COLO668 (cell line): ENCODE measurements around the gene TGFBR2.

Experiments
- DNase-seq: peaks from one replicate; lab custom pipeline; 2025; ENCODE audit not compliant: unreplicated experiment; lab: John Stamatoyannopoulos, UW

Gene TGFBR2

DNA sequence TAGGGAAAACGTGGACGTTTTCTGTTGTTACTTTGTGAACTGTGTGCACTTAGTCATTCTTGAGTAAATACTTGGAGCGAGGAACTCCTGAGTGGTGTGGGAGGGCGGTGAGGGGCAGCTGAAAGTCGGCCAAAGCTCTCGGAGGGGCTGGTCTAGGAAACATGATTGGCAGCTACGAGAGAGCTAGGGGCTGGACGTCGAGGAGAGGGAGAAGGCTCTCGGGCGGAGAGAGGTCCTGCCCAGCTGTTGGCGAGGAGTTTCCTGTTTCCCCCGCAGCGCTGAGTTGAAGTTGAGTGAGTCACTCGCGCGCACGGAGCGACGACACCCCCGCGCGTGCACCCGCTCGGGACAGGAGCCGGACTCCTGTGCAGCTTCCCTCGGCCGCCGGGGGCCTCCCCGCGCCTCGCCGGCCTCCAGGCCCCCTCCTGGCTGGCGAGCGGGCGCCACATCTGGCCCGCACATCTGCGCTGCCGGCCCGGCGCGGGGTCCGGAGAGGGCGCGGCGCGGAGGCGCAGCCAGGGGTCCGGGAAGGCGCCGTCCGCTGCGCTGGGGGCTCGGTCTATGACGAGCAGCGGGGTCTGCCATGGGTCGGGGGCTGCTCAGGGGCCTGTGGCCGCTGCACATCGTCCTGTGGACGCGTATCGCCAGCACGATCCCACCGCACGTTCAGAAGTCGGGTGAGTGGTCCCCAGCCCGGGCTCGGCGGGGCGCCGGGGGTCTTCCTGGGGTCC lies at the start of gene TGFBR2:
Gene TGFBR2 (plus strand): TSS at position 301 of the 731 bp plus-strand sequence. CDS start 283 bp downstream, at position 584.
- DNase-seq: peak; percentile 81

DNA sequence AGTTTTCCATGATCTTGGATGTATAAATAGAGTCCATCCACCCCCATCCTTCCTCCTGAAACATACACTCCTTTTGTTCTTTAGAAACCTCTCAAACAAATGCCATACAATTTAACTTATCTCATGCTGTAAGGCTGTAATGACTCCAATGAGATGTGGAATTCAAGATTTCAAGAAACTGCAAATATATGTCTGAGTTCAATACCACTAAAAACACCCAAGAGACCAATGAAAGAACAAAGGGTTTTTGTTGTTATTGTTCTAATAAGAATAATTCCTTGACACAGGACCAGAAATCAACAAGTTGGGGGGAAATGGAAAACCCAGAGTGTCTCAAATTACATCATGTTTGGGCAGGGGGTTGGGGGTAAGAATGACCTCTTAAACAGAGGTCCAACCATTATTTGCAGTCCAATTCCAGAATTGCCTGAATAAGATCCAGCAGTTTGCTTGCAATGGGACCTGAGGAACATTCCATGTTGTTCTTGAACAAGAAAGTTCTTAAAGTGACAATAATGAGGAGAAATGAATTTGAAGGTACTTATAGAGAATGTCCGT lies 48.6 kb upstream of the TGFBR2 start:
- DNase-seq: no peak

DNA sequence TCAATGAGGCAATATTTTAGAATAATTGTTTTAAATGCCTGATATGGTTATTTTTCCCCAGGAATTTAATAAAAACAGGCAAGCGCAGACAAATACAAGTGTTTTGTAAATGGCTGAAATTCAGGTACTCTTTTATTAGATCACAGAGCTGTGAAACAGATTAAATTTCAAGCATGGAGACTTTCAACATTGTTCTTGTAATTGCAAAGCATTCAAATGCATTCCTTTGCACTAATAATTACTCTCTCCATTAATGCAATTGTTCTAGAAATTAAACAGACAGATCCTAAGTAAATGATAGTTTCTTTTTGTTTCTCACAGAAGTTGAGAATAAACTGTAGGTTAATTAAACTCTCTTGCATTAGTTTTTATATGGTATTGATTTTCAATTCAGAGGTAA lies 42.4 kb upstream of the TGFBR2 start:
- DNase-seq: no peak

DNA sequence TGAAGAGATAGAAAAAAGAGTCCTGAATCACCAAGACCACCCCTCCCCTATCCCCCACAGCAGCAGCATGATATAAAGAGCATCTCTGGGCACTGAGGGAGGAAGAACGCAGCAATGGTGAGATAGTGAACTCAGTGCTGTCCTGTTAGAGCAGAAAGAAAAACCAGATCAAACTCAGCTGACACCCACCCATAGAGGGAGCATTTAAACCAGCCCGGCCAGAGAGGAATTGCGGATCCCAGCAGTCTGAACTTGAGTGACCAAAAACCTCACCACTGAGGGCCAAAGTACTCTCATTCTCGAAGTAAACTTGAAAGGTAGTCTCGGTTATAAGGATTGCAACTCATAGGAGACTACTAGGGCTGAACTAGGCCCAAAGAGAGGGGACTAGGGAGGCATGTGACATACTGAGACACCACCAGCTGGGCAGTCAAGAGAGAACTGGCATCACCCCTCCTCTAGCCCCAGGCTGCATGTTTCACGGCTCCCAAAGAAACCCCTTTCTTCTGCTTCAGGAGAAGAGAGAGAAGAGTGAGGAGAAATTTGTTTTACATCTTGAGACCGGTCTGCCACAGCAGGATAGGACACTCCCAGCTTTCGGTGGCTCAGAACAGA lies 39.2 kb upstream of the TGFBR2 start:
- DNase-seq: no peak

GRCh38 chr3:30576946-30577345 lies 29.5 kb upstream of the TGFBR2 start:
- DNase-seq: no peak

DNA sequence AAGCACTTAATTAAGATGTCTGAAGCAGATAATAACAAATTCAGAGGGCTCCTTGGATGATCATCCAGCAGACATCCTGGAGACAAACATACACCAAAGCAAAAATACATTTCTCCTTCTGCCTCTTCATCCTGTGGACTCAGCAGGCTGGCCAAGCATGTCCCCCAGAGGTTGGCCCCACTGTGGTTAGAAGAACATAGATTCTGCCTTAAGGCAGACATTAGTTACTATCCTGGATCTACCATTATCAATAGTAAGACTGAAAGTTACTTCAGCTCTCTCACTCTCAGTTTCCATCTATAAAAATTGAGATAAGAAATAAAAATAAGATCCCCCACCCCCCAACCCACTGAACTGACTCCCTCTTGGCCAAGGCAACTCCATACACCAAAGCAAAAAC lies 28.6 kb upstream of the TGFBR2 start:
- no peak for DNase-seq

GRCh38 chr3:30578479-30578878 lies 27.9 kb upstream of the TGFBR2 start:
- DNase-seq: no peak

- DNase-seq: no peak
Measured at GRCh38 chr3:30578986-30579579, 27.3 kb upstream of the TGFBR2 start.

DNA sequence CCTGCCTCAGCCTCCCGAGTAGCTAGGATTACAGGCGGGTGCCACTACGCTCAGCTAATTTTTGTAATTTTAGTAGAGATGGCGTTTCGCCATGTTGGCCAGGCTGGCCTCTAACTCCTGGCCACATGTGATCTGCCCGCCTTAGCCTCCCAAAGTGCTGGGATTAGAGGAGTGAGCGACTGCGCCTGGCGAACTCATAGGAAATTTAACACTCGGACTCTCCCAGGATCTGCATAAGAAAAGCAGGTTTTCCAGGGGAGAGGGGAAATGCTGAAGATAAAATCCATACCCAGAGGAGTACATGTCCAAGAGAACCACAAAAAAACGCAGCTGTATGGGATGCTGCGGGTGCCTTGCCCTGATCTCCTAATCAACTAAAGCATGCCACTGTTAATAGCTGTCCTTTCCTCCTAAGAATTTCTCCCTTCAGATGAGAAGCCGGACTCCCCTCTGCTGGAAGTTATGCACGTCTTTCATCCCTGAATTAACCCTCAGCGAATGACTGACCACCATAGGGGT lies 25.3 kb upstream of the TGFBR2 start:
- no peak for DNase-seq

DNA sequence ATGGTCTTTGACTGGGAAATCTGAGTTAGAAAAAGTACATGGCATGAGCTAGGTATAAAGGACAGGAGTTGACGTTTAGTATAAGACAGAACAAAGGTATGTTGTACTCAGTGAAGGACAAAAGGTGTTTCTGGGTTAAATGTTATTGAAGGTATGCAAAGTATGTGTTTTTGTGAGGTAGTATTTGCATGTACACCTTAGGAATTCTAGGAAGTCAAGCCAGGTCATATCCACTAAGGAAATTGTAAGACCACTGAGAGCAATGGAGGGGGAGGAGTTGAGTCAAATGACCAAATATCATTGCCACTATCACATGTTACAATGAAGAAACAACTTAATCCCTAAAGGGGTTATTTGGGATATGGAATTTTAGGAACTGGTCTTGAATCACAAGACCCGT lies 24.4 kb upstream of the TGFBR2 start:
- DNase-seq: no peak

DNA sequence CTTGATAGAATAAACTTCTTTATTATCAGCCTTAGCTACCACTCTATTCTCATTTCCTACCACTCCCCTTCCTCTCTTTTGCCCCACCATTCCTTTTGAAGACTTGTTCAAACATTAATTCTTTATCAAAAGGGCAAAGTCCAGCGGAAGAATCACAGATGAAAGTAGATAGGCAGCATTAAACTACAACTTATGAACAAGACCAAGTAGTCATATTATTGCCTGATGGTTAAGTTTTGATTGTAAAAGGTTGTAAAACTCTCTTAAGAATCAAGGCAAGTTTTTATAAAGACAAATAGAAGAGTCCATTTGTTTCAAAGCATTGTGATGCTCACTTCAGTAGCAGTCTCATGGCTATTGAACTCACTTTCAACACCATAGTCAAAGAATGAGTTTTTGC lies 22.4 kb upstream of the TGFBR2 start:
- no peak for DNase-seq

DNA sequence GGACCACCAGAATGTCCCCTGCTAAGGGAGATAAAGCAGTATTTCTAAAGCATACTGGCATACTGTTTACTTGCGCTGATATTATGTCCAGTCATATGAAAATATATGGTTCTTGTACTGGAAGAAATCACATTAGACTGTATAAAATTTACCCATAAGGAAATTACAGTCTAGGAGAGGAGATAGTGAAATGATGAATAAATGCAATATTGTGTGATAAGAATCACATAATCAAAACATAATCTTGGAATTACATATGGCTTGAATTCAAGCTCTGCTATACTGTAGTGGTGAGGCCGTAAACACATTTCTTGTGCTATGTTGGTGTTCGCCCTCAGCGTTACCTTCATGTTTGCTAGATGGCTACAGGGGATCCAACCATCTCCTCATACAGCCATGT lies 20.7 kb upstream of the TGFBR2 start:
- DNase-seq: no peak

DNA sequence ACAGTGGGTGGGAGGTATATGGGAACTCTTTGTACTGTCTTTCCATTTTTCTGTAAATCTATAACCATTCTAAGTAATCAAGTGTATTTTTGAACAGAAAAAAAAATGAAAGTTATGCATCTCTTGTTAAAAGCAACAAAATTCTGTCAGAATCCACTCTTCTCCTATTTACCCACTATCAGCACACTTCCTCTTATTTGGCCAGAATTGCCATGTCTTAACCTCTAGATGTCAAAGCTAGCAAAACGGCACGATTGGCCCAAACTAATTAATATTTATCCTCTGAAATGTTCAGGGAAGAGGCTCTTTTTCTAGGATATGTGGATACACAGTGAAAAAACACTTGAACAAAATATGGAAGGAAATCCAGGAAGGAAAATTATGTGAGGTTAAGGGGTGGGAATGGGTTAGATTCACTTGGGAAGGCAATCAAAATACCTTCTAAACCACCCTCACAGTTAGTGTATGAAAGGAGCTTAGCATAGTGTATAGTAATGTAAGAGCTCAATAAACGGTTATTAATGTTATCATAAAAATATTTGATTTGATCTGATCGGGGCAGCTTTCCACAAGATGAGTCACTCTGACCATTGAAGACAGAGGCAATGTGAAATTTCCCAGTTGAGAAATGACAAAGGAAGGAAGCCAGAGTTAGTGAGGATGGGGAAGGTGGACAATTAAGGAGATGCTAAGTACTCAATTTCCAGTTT lies 20.1 kb upstream of the TGFBR2 start:
- no peak for DNase-seq

DNA sequence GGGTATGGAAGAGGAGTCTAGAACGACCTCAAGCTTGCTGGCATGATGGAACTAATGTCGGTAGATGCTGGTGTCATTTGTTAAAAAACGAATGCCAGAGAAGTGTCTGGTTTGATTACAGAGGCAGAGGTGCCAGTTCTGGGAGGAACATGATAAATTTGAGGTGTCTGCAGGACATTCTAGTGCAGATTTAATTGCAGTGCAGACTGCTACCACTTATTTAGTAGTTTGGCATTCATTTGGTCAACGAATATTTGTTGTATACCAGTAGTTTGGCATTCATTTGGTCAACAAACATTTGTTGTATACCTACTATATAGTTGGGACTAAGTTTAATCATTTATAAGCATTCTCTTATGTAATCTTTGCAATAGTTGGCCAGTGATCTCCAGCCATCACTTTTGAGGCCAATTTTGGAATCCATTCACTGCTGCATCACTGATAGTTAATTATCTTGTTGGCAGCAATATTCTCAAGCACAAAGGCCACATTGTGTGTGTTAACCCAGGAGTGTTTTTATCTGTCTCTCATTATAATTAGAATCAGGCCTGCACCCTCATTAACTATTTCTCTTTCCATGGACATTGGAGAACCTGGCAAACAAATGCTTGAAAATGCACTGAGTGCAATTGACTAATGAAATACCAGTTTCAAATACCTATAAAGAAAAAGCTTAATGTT lies 19.5 kb upstream of the TGFBR2 start:
- no peak for DNase-seq

DNA sequence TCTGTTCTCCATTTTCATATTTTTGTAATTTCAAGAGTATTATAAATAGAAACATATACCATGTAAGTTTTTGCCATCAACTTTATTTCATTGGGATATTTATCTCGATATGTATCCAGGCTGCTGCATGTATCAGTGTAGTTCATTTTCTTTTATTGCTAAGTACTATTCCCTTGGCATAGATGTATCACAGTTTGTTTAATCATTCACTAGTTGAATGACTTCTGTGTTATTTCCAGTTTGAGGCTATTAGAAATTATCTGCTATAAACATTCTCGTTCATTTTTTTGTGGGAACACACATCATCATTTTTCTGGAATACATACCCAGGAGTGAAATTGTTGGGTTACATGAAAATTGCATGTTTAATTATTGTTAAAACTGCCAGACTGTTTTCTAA lies 18.5 kb upstream of the TGFBR2 start:
- no peak for DNase-seq

- DNase-seq: peak; percentile 3
Measured at GRCh38 chr3:30596152-30596551, 10.2 kb upstream of the TGFBR2 start.

DNA sequence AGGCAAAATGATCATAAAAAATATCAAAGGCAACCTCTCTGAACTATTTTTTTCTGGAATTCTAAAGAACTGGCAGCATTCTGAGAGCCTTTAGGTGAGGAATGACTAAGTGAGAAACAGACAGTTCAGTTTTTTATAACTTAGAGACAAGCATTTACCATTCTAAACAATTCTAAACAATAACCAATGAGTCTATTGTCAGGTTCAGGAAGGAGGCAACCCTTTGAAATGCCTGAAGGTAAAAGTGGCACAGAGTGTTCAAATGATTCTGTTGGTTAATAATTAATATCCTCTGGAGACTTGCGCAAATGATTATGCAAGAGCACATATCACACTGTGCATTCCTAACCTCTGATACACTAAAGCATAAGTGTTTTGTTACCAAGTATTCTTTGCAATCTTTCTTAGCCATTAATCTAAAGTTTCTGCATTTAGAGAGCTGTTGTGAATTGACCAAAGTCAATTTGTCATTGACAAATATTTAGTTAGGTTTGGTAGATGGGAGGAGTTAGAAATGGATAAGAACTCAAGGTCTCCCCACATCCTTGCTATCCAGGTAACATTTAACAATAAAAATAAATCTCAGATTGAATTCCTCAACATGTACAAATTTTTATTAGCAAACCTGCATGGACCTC lies 9.2 kb upstream of the TGFBR2 start:
- DNase-seq: no peak

DNA sequence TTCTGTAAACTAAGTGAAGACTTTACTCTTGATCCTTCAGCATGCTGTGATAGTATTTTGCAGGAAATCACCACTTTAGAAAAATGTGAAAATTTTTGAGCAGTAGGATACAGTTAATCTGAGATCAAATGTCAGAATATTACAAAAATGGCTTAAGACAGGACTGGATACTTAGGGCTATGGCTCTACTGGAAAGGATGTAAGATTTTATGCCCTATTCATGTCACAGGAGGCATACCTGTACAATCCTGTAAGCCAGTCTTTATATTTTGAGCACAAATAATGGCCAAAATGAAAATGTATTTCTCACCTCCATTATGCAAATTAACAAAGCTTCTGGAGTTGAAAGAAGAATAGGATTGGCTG lies 8.6 kb upstream of the TGFBR2 start:
- DNase-seq: no peak

DNA sequence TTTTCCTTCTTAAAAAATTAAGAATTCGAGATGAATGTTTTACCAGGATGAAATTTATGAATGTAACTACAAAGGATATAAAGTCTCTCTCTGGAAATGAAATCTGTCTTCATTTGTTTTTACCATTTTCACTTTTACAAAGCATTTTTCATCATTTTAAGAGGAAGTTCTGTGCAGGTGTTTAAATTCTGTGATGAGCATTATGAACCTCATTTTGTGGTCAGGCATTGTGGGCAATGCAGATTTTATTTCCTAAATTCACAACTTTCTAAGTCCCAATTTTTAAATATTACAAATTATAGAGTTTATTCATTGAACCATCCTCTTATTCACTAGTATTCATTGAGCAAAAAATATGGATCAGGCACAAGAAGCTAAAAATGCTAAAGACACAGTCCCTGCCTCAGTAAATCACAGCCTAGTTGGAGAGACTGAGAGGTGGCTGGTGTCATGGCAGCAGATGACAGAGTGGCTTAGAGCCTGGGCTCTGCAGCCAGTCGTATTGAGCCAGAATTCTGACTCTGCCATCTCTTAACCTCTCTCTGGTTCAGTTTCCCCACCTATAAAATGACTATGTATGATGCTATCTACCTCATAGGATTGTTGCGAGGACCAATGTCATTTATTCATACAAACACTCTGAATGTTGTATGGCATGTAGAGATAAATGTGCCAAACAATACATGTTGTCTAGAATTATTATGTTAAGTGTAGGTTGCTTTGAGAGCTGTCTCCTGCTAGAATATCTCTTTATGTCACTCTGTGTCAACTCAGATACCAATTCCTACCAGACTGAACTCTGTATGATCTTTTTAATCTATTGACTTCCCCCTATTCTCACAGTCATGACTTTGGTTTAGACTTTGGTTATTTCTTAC lies 7.5 kb upstream of the TGFBR2 start:
- no peak for DNase-seq
